Thoracic aorta (tissue), 2 donors: ENCODE data around the gene ADAMTS8. TPM values are rescaled to one million over a fixed set of nuclear protein-coding genes. Genes with fewer than 3 reads are reported as not detected.

ENCODE experiments used
- ATAC-seq: fragments of 150-250 bp; one replicate; pipeline ENCODE4 v1.8.0; 2017; ENCODE audit warnings: low read depth; ENCODE audit not compliant: insufficient number of reproducible peaks, low FRiP score
- DNase-seq: peaks from one replicate; pipeline ENCODE4 v3.0.0-alpha.2; 2020; ENCODE audit warnings: low spot score
- H3K27ac ChIP-seq, 2 donors: fragments of 200-600 bp; sonication (generic); 1 replicate in 1 of 2; 2 replicates in 1 of 2; pipeline ENCODE4 v1.5.1; 2016; ENCODE audit warnings: mild to moderate bottlenecking in 2 of 2, moderate library complexity in 2 of 2
- H3K27me3 ChIP-seq: fragments of 200-600 bp; sonication (generic); replicated peaks from 2 replicates; pipeline ENCODE4 v1.6.0; 2016; ENCODE audit warnings: mild to moderate bottlenecking; ENCODE audit not compliant: insufficient read depth
- H3K36me3 ChIP-seq: fragments of 200-600 bp; sonication (generic); one replicate; pipeline ENCODE4 v1.5.1; 2016
- H3K4me1 ChIP-seq, 2 donors: fragments of 200-600 bp; sonication (generic); 1 replicate in 1 of 2; 2 replicates in 1 of 2; pipeline versions ENCODE4 v1.5.1 to v1.6.0; 2016; ENCODE audit warnings: low read depth in 2 of 2, mild to moderate bottlenecking in 1 of 2; ENCODE audit not compliant: control insufficient read depth in 1 of 2
- H3K4me3 ChIP-seq: fragments of 200-600 bp; sonication (generic); 2 replicates; pipeline ENCODE4 v1.5.1; 2016; ENCODE audit warnings: mild to moderate bottlenecking
- H3K9me3 ChIP-seq: fragments of 200-600 bp; sonication (generic); 2 replicates; pipeline ENCODE4 v1.5.1; 2016
- total RNA-seq, 2 donors: library from RNA; depleted of rRNA; stranded (reverse); fragments of >200 nt; gene quantifications; one replicate each; pipeline versions ENCODE4 v1.1.0 to v1.2.3, GENCODE V29; 2016
- TF ChIP-seq, protein P1 (sequence below): fragments of 200-600 bp; sonication (generic); IDR thresholded peaks from one replicate; pipeline ENCODE4 v1.5.1; 2019; ENCODE audit warnings: antibody characterized with exemption

Gene ADAMTS8
- total RNA-seq, 2 donors from 2014 or later = 5.3 to 17.6 TPM

DNA sequence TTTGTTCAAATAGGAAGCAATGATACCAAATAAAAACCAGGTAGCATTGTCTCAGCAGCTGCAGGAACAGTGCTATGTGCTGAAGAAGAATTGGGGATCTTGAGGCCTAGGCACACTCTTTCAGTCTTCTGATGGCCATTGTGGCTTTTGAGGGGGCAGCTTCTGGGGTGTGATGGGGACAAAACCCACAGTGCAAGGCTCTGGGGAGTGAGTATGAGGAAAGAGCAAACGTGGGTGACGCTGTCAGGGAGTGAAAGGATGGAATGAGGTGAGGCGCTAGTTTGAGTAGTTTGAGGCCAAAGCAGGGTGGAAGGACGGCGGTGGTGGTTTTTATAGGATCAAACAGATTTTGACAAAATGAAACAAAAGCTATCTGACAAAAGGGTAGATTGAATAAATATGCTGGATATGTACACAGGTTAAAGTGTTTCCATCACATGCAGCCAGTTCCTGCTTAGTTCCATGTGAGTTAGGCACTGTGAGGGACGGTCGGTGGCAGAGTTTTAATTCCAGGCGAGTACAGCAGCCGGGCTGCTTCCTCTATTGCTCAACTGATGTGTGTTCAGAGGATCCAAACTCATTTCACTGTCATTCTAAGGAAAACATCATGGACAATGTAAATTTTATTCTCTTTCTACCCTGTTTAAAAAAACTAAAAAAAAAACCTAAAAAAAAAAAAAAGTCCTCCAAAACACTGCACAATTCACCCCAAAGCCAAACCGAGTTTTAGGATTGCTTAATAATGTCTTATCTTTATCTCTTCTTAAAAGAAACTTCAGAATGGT lies 38.9 kb upstream of the ADAMTS8 start:
- TF ChIP-seq, protein P1, sequence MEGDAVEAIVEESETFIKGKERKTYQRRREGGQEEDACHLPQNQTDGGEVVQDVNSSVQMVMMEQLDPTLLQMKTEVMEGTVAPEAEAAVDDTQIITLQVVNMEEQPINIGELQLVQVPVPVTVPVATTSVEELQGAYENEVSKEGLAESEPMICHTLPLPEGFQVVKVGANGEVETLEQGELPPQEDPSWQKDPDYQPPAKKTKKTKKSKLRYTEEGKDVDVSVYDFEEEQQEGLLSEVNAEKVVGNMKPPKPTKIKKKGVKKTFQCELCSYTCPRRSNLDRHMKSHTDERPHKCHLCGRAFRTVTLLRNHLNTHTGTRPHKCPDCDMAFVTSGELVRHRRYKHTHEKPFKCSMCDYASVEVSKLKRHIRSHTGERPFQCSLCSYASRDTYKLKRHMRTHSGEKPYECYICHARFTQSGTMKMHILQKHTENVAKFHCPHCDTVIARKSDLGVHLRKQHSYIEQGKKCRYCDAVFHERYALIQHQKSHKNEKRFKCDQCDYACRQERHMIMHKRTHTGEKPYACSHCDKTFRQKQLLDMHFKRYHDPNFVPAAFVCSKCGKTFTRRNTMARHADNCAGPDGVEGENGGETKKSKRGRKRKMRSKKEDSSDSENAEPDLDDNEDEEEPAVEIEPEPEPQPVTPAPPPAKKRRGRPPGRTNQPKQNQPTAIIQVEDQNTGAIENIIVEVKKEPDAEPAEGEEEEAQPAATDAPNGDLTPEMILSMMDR = no peak
- no peaks in the 10 kb centered on the region for H3K4me1 ChIP-seq
- peaks cover 37% of the 10 kb centered on the region for H3K36me3 ChIP-seq
- ATAC-seq (no peak), DNase-seq (no peak)
- H3K27ac ChIP-seq = no peak overlapping the region
- H3K4me3 ChIP-seq = no peak overlapping the region
- H3K9me3 ChIP-seq = no peaks in the 10 kb centered on the region
- no peaks in the 10 kb centered on the region for H3K27me3 ChIP-seq

DNA sequence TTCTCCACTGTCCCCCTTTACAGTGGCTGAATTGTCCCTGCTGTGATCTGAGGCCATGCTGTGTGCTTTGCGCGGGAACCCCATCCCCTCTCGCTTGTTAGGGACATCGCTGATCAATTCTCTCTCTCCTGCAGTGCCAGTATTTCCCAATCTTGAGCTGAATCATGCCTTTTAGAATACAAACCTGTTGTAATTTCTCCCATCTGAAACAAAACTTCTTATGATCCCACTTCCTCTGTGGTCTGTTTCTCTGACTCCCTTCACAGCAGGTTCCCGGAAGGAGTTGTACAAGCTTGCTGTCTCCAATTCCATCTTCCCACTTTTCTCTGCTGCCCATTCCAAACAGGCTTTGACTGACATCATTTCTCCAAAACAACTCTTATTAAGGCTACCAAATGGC lies 36.9 kb upstream of the ADAMTS8 start:
- Histone ChIP-seq H3K4me3 (no peak overlapping the region), H3K27me3 (no peaks in the 10 kb centered on the region), H3K4me1 (no peaks in the 10 kb centered on the region), H3K27ac (no peak overlapping the region), H3K36me3 (peaks cover 32% of the 10 kb centered on the region), H3K9me3 (no peaks in the 10 kb centered on the region)
- DNase-seq = no peak
- TF ChIP-seq, protein P1 = no peak
- ATAC-seq = no peak

DNA sequence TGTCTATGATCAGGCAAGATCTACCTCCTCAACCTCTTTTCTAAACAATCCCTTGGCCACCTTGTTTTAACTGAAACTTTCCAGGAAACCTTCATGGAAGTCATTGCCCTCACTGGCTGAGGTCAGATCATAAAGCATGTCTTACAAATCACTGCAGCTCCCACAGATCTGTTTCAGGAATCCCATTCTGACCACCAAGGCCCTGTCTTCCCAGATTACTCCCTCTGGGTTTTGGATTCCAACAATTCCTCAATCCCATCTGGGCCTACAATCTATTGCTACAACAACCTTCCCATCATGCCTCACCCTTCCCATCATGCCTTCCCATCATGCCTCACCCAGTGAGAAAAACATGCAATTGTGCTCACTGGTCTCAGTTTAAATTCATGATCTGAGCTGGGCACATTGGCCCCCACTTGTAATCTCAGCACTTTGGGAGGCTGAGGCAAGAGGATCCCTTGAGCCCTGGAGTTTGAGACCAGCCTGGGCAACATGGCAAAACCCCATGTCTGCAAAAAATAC lies 35.9 kb upstream of the ADAMTS8 start:
- no peaks in the 10 kb centered on the region for H3K27me3 ChIP-seq
- no peaks in the 10 kb centered on the region for H3K9me3 ChIP-seq
- DNase-seq = no peak
- no peak overlapping the region for H3K27ac ChIP-seq
- ATAC-seq = no peak
- TF ChIP-seq, protein P1 = no peak
- no peaks in the 10 kb centered on the region for H3K4me1 ChIP-seq
- H3K4me3 ChIP-seq = no peak overlapping the region
- H3K36me3 ChIP-seq = peaks cover 32% of the 10 kb centered on the region

DNA sequence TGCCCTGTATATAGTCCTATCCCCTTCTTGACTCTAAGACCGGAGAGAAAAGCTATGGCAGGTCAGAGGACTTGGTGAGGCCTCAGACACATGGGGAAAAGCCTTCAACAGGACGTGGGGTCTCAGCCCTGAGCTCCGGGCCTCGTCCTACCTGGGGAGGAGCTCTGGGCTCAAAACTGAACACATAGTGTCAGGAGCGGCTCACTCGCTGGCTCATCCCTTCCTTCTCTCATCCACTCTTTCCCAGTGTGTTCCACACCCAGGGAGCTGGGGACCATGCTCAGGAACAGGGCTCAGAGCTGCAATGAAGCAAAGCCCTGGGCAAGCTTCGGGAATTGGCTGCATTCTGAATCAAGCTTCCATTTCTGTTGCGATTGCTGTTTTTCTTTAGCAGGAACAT lies 34.5 kb upstream of the ADAMTS8 start:
- H3K4me1 ChIP-seq = peaks cover 0 to 7% of the 10 kb centered on the region in 2 donors
- H3K4me3 ChIP-seq = no peak overlapping the region
- H3K9me3 ChIP-seq = no peaks in the 10 kb centered on the region
- TF ChIP-seq, protein P1 = no peak
- no peak for DNase-seq
- no peak overlapping the region for H3K27ac ChIP-seq
- peaks cover 29% of the 10 kb centered on the region for H3K36me3 ChIP-seq
- H3K27me3 ChIP-seq = no peaks in the 10 kb centered on the region
- no peak for ATAC-seq

DNA sequence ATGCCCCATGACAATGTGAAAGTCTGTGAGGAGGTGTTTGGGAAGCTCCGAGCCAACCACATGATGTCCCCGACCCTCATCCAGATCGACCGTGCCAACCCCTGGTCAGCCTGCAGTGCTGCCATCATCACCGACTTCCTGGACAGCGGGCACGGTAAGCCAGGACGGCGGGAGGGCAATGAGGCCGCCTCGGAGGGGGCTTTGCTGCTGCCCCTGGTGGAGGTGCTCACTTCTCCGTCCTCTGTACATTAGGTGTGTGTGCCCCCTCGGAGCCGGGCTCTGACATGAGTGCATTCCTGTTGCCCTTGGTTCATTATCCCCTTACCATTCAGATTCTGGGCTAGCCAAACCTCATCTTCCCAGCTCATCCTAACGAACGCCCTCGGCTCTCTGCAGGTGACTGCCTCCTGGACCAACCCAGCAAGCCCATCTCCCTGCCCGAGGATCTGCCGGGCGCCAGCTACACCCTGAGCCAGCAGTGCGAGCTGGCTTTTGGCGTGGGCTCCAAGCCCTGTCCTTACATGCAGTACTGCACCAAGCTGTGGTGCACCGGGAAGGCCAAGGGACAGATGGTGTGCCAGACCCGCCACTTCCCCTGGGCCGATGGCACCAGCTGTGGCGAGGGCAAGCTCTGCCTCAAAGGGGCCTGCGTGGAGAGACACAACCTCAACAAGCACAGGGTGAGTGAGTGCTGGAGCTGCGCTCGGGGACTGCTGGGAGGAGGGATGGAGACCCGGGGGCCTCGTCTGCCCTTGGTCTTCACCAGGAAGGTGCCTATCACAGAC lies 33.9 kb upstream of the ADAMTS8 start:
- no peaks in the 10 kb centered on the region for H3K27me3 ChIP-seq
- no peak overlapping the region for H3K27ac ChIP-seq
- H3K4me3 ChIP-seq = no peak overlapping the region
- H3K9me3 ChIP-seq = no peaks in the 10 kb centered on the region
- TF ChIP-seq, protein P1 = no peak
- ATAC-seq = no peak
- peaks cover 29% of the 10 kb centered on the region for H3K36me3 ChIP-seq
- H3K4me1 ChIP-seq = peaks cover 5 to 13% of the 10 kb centered on the region in 2 donors
- no peak for DNase-seq
